Neural progenitor cell (in vitro differentiated cells): ENCODE data around the gene OR7G2. TPM values are rescaled to one million over a fixed set of nuclear protein-coding genes. Genes with fewer than 3 reads are reported as not detected.

ENCODE experiments used
- DNase-seq: peaks from one replicate; pipeline ENCODE4 v3.0.0-alpha.2; 2016; ENCODE audit warnings: low spot score
- H2AFZ ChIP-seq: fragments of 200-600 bp; sonication (generic); replicated peaks from 2 replicates; pipeline ENCODE4 v1.6.1; 2016; ENCODE audit warnings: antibody characterized with exemption
- H3F3A ChIP-seq: fragments of 200-600 bp; sonication (generic); 2 replicates; pipeline ENCODE4 v1.6.1; 2016; ENCODE audit warnings: antibody characterized with exemption, low read depth
- H3K27ac ChIP-seq: fragments of 200-600 bp; sonication (generic); 2 replicates; pipeline ENCODE4 v1.5.1; 2016; ENCODE audit warnings: mild to moderate bottlenecking
- H3K27me3 ChIP-seq: fragments of 200-600 bp; sonication (generic); 2 replicates; pipeline ENCODE4 v1.6.1; 2016; ENCODE audit warnings: mild to moderate bottlenecking, moderate library complexity
- H3K36me3 ChIP-seq: fragments of 200-600 bp; sonication (generic); 2 replicates; pipeline ENCODE4 v1.5.1; 2016
- H3K4me1 ChIP-seq: fragments of 200-600 bp; sonication (generic); 2 replicates; pipeline ENCODE4 v1.6.1; 2016; ENCODE audit warnings: mixed run types
- H3K4me2 ChIP-seq: fragments of 200-600 bp; sonication (generic); 2 replicates; pipeline ENCODE4 v1.6.1; 2016
- H3K4me3 ChIP-seq: fragments of 200-600 bp; sonication (generic); 2 replicates; pipeline ENCODE4 v1.5.1; 2016
- H3K79me2 ChIP-seq: fragments of 200-600 bp; sonication (generic); 2 replicates; pipeline ENCODE4 v1.6.1; 2016; ENCODE audit warnings: low read depth
- H3K9ac ChIP-seq: fragments of 200-600 bp; sonication (generic); 2 replicates; pipeline ENCODE4 v1.6.1; 2016
- H3K9me3 ChIP-seq: fragments of 200-600 bp; sonication (generic); 2 replicates; pipeline ENCODE4 v1.5.1; 2016; ENCODE audit warnings: low read depth
- H4K20me1 ChIP-seq: fragments of 200-600 bp; sonication (generic); 2 replicates; pipeline ENCODE4 v1.6.1; 2016; ENCODE audit warnings: low read depth
- H3K27ac Mint-ChIP-seq: 3 replicates; pipeline ENCODE4 v1.8.0; 2021; ENCODE audit warnings: mixed read lengths
- H3K27me3 Mint-ChIP-seq: 2 replicates; pipeline ENCODE4 v1.8.0; 2022; ENCODE audit warnings: low read depth, mild to moderate bottlenecking, inconsistent platforms, moderate library complexity, mixed read lengths; ENCODE audit not compliant: insufficient read depth
- H3K36me3 Mint-ChIP-seq: 3 replicates; pipeline ENCODE4 v1.8.0; 2021; ENCODE audit warnings: mixed read lengths
- H3K4me1 Mint-ChIP-seq: 3 replicates; pipeline ENCODE4 v1.8.0; 2021; ENCODE audit warnings: mixed read lengths
- H3K4me3 Mint-ChIP-seq: 3 replicates; pipeline ENCODE4 v1.8.0; 2021; ENCODE audit warnings: mild to moderate bottlenecking, moderate library complexity, mixed read lengths
- H3K9me3 Mint-ChIP-seq: 3 replicates; pipeline ENCODE4 v1.8.0; 2020; ENCODE audit warnings: mixed read lengths
- EZH2 ChIP-seq: fragments of 200-600 bp; sonication (generic); IDR thresholded peaks from 2 replicates; pipeline ENCODE4 v1.6.1; 2017; ENCODE audit warnings: antibody characterized with exemption, mild to moderate bottlenecking, moderate library complexity
- EZH2phosphoT487 ChIP-seq: fragments of 200-600 bp; sonication (generic); IDR thresholded peaks from 2 replicates; pipeline ENCODE4 v1.6.1; 2017; ENCODE audit warnings: antibody characterized with exemption
- total RNA-seq: library from RNA; depleted of rRNA; stranded (reverse); fragments of >200 nt; gene quantifications from 2 replicates; pipeline ENCODE4 v1.2.3, GENCODE V29; 2015; ENCODE audit warnings: low replicate concordance
- TF ChIP-seq, protein P1 (sequence below): fragments of 200-600 bp; sonication (generic); IDR thresholded peaks from 2 replicates; pipeline ENCODE4 v1.5.1; 2017; ENCODE audit warnings: antibody characterized with exemption, mild to moderate bottlenecking

Gene OR7G2
- total RNA-seq, 1 donor from 2014 or later = not detected

DNA sequence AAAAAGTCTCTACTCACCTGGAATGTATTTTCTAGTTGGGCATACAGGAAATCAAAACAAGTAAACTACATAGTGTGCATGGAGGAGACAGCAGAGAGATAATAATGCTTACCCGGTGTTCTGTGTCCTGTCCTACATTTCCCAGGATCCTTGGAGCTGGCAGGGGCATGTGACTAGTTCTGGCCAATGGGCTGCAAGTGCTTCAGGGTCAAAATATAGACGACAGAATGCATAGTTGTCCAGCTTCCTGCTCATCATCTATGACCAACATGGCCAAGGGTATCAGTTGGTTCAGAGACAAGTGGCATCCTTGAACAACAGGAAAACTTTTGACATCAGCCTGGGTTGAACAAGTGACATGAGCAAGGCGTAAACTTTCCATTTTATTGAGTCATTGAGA lies 41.4 kb upstream of the OR7G2 start:
- peaks cover 93% of the 10 kb centered on the region for H3K9me3 Mint-ChIP-seq
- no peaks in the 10 kb centered on the region for H3K27me3 Mint-ChIP-seq

DNA sequence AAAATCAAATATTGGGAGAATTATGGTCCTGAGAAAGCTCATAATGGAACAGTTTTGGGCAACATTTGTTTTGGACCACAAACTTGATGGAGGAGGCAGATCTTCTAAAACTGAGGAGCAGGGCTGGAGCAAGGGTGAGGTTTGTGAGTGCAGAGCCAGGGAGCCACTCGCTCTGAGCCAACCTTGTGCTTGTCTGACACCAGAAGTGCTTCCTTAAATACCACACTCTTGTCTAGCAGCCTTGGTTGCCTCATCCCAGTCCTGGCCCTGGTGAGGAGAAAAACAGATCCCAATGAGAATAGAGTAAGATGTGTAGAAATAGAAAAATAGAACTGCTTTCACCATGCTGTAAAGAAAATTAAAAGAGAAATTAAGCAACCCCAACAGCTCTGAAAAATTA lies 39.6 kb upstream of the OR7G2 start:
- H3K27ac Mint-ChIP-seq = no peak overlapping the region
- H3K27me3 Mint-ChIP-seq = no peaks in the 10 kb centered on the region
- peaks cover 89% of the 10 kb centered on the region for H3K9me3 Mint-ChIP-seq
- Histone ChIP-seq H3K4me1 (no peaks in the 10 kb centered on the region), H3K27ac (no peak overlapping the region), H3K9ac (no peak overlapping the region), H3K79me2 (peaks cover 100% of the 10 kb centered on the region), H3K4me2 (no peak overlapping the region), H4K20me1 (no peaks in the 10 kb centered on the region), H3F3A (no peaks in the 10 kb centered on the region), H3K27me3 (no peaks in the 10 kb centered on the region), H2AFZ (no peak overlapping the region), H3K36me3 (peaks cover 21% of the 10 kb centered on the region), H3K9me3 (peaks cover 40% of the 10 kb centered on the region), H3K4me3 (no peak overlapping the region)
- H3K4me1 Mint-ChIP-seq = no peaks in the 10 kb centered on the region
- DNase-seq = no peak
- no peak overlapping the region for H3K4me3 Mint-ChIP-seq
- H3K36me3 Mint-ChIP-seq = peaks cover 81% of the 10 kb centered on the region
- TF ChIP-seq, protein P1, sequence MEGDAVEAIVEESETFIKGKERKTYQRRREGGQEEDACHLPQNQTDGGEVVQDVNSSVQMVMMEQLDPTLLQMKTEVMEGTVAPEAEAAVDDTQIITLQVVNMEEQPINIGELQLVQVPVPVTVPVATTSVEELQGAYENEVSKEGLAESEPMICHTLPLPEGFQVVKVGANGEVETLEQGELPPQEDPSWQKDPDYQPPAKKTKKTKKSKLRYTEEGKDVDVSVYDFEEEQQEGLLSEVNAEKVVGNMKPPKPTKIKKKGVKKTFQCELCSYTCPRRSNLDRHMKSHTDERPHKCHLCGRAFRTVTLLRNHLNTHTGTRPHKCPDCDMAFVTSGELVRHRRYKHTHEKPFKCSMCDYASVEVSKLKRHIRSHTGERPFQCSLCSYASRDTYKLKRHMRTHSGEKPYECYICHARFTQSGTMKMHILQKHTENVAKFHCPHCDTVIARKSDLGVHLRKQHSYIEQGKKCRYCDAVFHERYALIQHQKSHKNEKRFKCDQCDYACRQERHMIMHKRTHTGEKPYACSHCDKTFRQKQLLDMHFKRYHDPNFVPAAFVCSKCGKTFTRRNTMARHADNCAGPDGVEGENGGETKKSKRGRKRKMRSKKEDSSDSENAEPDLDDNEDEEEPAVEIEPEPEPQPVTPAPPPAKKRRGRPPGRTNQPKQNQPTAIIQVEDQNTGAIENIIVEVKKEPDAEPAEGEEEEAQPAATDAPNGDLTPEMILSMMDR = no peak
- TF ChIP-seq EZH2 = no peak
- no peak for TF ChIP-seq EZH2phosphoT487

More for the DNA sequence above, 41.4 kb upstream of the OR7G2 start:
- Histone ChIP-seq H4K20me1 (no peaks in the 10 kb centered on the region), H3K4me1 (no peaks in the 10 kb centered on the region), H3F3A (no peaks in the 10 kb centered on the region), H3K9me3 (peaks cover 37% of the 10 kb centered on the region), H3K27ac (no peak overlapping the region), H3K4me2 (no peak overlapping the region), H3K9ac (no peak overlapping the region), H3K4me3 (no peak overlapping the region), H2AFZ (no peak overlapping the region), H3K79me2 (peaks cover 100% of the 10 kb centered on the region), H3K36me3 (peaks cover 8% of the 10 kb centered on the region), H3K27me3 (no peaks in the 10 kb centered on the region)
- Mint-ChIP-seq H3K4me1 (no peaks in the 10 kb centered on the region), H3K36me3 (peaks cover 82% of the 10 kb centered on the region), H3K4me3 (no peak overlapping the region), H3K27ac (no peak overlapping the region)
- no peak for DNase-seq
- TF ChIP-seq, protein P1 = no peak
- TF ChIP-seq EZH2 = no peak

DNA sequence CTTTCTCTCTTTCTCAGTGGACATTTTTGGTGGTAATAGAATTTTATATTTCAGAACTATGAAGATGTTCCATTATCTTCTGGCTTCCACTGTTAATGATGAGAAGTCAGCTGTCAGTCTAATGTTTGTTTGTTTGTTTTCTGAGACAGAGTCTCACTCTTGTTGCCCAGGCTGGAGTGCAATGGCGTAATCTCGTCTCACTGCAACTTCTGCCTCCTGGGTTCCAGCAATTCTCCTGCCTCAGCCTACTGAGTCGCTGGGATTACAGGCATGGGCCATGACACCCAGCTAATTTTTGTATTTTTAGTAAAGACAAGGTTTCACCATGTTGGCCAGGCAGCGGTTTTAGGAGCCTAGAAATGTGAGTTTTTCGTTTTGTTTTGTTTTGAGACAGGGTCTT lies 37.6 kb upstream of the OR7G2 start:
- Histone ChIP-seq H3K9ac (no peak overlapping the region), H3K27me3 (no peaks in the 10 kb centered on the region), H3K4me2 (no peak overlapping the region), H3K79me2 (peaks cover 97% of the 10 kb centered on the region), H3K36me3 (peaks cover 25% of the 10 kb centered on the region), H2AFZ (no peak overlapping the region), H3K27ac (no peak overlapping the region), H3K9me3 (peaks cover 30% of the 10 kb centered on the region), H4K20me1 (no peaks in the 10 kb centered on the region), H3K4me1 (no peaks in the 10 kb centered on the region), H3K4me3 (no peak overlapping the region), H3F3A (no peaks in the 10 kb centered on the region)
- TF ChIP-seq, protein P1 = no peak
- no peak for TF ChIP-seq EZH2
- TF ChIP-seq EZH2phosphoT487 = no peak
- Mint-ChIP-seq H3K4me3 (no peak overlapping the region), H3K27ac (no peak overlapping the region), H3K9me3 (peaks cover 85% of the 10 kb centered on the region), H3K27me3 (peaks cover 4% of the 10 kb centered on the region), H3K4me1 (no peaks in the 10 kb centered on the region), H3K36me3 (peaks cover 71% of the 10 kb centered on the region)
- DNase-seq = no peak
